ENCODE measurements around the gene TSPAN2.

DNA sequence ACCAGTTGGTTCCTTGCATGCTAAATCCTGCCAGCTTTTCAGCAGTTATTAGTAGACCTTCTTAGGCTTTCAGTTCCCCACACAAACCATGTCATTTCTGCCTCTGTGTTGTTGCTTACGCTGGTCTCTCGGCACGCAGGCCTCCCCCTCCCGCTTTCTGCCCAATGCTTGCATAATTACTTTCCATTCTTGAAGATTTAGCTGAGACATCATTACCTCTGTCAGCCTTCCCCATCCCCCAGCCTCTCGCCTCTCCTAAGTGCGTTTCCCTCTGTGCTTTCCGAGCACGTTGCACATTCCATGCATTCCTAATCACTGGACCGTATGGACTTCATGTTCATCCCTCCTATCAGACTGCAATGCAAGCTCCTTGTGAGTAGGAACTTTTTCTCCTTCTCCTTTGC is 32.9 kb downstream of the TSPAN2 start:
- TF ChIP-seq EZH2 (IDR thresholded peaks at IDR 0.05; ENCODE audit: low read depth): no peak
- TF ChIP-seq, protein P1, sequence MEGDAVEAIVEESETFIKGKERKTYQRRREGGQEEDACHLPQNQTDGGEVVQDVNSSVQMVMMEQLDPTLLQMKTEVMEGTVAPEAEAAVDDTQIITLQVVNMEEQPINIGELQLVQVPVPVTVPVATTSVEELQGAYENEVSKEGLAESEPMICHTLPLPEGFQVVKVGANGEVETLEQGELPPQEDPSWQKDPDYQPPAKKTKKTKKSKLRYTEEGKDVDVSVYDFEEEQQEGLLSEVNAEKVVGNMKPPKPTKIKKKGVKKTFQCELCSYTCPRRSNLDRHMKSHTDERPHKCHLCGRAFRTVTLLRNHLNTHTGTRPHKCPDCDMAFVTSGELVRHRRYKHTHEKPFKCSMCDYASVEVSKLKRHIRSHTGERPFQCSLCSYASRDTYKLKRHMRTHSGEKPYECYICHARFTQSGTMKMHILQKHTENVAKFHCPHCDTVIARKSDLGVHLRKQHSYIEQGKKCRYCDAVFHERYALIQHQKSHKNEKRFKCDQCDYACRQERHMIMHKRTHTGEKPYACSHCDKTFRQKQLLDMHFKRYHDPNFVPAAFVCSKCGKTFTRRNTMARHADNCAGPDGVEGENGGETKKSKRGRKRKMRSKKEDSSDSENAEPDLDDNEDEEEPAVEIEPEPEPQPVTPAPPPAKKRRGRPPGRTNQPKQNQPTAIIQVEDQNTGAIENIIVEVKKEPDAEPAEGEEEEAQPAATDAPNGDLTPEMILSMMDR (conservative IDR thresholded peaks at IDR 0.05): no peak

Data from PC-9 (cell line).